MM.1S (cell line): Measurements from ENCODE around the gene GSN.

Source experiments
- DNase-seq: peaks from one replicate; pipeline ENCODE4 v3.0.0-alpha.2; 2015
- H2AFZ ChIP-seq: fragments of 300-600 bp; sonication (generic); 2 replicates; pipeline ENCODE4 v1.6.0; 2016; ENCODE audit warnings: antibody characterized with exemption, low read length
- H3F3A ChIP-seq: fragments of 300-600 bp; sonication (generic); 2 replicates; pipeline ENCODE4 v1.6.1; 2016; ENCODE audit warnings: mild to moderate bottlenecking, antibody characterized with exemption, low read length, moderate library complexity, mixed read lengths; ENCODE audit not compliant: insufficient read depth
- H3K27ac ChIP-seq: fragments of 300-600 bp; sonication (generic); 2 replicates; pipeline ENCODE4 v1.5.1; 2016; ENCODE audit warnings: mild to moderate bottlenecking, low read length
- H3K27me3 ChIP-seq: fragments of 300-600 bp; sonication (generic); replicated peaks from 2 replicates; pipeline ENCODE4 v1.6.0; 2016; ENCODE audit warnings: low read length; ENCODE audit not compliant: insufficient read depth
- H3K36me3 ChIP-seq: fragments of 300-600 bp; sonication (generic); replicated peaks from 2 replicates; pipeline ENCODE4 v1.6.1; 2016; ENCODE audit warnings: mild to moderate bottlenecking, low read length, mixed read lengths; ENCODE audit not compliant: insufficient read depth
- H3K4me1 ChIP-seq: fragments of 300-600 bp; sonication (generic); 2 replicates; pipeline ENCODE4 v1.6.1; 2016; ENCODE audit warnings: low read length, mixed read lengths
- H3K4me2 ChIP-seq: fragments of 300-600 bp; sonication (generic); 2 replicates; pipeline ENCODE4 v1.6.0; 2016; ENCODE audit warnings: low read depth, low read length
- H3K4me3 ChIP-seq: fragments of 300-600 bp; sonication (generic); 2 replicates; pipeline ENCODE4 v1.5.1; 2016; ENCODE audit warnings: low read length, mixed read lengths
- H3K79me2 ChIP-seq: fragments of 300-600 bp; sonication (generic); 2 replicates; pipeline ENCODE4 v1.6.1; 2016; ENCODE audit warnings: mixed run types, low read length, mixed read lengths
- H3K9ac ChIP-seq: fragments of 300-600 bp; sonication (generic); 2 replicates; pipeline ENCODE4 v1.6.1; 2016; ENCODE audit warnings: low read length, mixed read lengths
- H3K9me2 ChIP-seq: fragments of 300-600 bp; sonication (generic); replicated peaks from 2 replicates; pipeline ENCODE4 v1.6.1; 2016; ENCODE audit warnings: mild to moderate bottlenecking, low read length, mixed read lengths; ENCODE audit not compliant: insufficient read depth
- H3K9me3 ChIP-seq: fragments of 300-600 bp; sonication (generic); replicated peaks from 2 replicates; pipeline ENCODE4 v1.6.1; 2016; ENCODE audit warnings: mild to moderate bottlenecking, low read length, mixed read lengths; ENCODE audit not compliant: insufficient read depth
- H4K20me1 ChIP-seq: fragments of 300-600 bp; sonication (generic); 2 replicates; pipeline ENCODE4 v1.6.1; 2016; ENCODE audit warnings: mild to moderate bottlenecking, low read length, moderate library complexity, mixed read lengths; ENCODE audit not compliant: insufficient read depth
- CTCF ChIP-seq: fragments of 300-600 bp; sonication (generic); IDR thresholded peaks from 2 replicates; pipeline ENCODE4 v1.5.1; 2016; ENCODE audit warnings: antibody characterized with exemption, low read length, mixed read lengths
- EZH2 ChIP-seq: fragments of 300-600 bp; sonication (generic); optimal IDR thresholded peaks from 2 replicates; pipeline ENCODE3; 2017; ENCODE audit warnings: low read depth, mild to moderate bottlenecking, antibody characterized with exemption, low read length, mixed read lengths
- EZH2phosphoT487 ChIP-seq: fragments of 300-600 bp; sonication (generic); IDR thresholded peaks from 2 replicates; pipeline ENCODE4 v1.6.1; 2018; ENCODE audit warnings: antibody characterized with exemption, low read length

The GSN gene

GRCh38 chr9:121313458-121314152, 45.6 kb downstream of the GSN start:
- no peaks in the 10 kb centered on the region for H3K9me2 ChIP-seq
- TF ChIP-seq EZH2 (no peak), CTCF (no peak), EZH2phosphoT487 (no peak)
- H3K4me1 ChIP-seq, result no peaks in the 10 kb centered on the region
- H3K9me3 ChIP-seq, result no peaks in the 10 kb centered on the region
- no peak overlapping the region for H2AFZ ChIP-seq
- DNase-seq, result no peak
- H3K9ac ChIP-seq, result no peak overlapping the region
- H3K4me3 ChIP-seq, result no peak overlapping the region
- H3K27ac ChIP-seq, result no peak overlapping the region
- H3K4me2 ChIP-seq, result no peak overlapping the region
- H3K79me2 ChIP-seq, result no peaks in the 10 kb centered on the region
- no peaks in the 10 kb centered on the region for H4K20me1 ChIP-seq
- no peaks in the 10 kb centered on the region for H3K36me3 ChIP-seq
- H3K27me3 ChIP-seq, result no peaks in the 10 kb centered on the region
- no peaks in the 10 kb centered on the region for H3F3A ChIP-seq

GRCh38 chr9:121316378-121316777, 48.4 kb downstream of the GSN start:
- no peaks in the 10 kb centered on the region for H3K4me1 ChIP-seq
- DNase-seq, result no peak
- no peaks in the 10 kb centered on the region for H3K36me3 ChIP-seq
- no peak for TF ChIP-seq EZH2
- no peak for TF ChIP-seq EZH2phosphoT487
- TF ChIP-seq CTCF, result no peak
- H3K27ac ChIP-seq, result no peak overlapping the region
- no peaks in the 10 kb centered on the region for H3K9me2 ChIP-seq
- no peaks in the 10 kb centered on the region for H3K27me3 ChIP-seq
- H3K9me3 ChIP-seq, result no peaks in the 10 kb centered on the region
- no peaks in the 10 kb centered on the region for H3F3A ChIP-seq
- no peaks in the 10 kb centered on the region for H3K79me2 ChIP-seq
- H2AFZ ChIP-seq, result no peak overlapping the region
- H4K20me1 ChIP-seq, result no peaks in the 10 kb centered on the region
- no peak overlapping the region for H3K9ac ChIP-seq
- no peak overlapping the region for H3K4me2 ChIP-seq
- H3K4me3 ChIP-seq, result no peak overlapping the region

GRCh38 chr9:121316852-121317373, 49.0 kb downstream of the GSN start:
- no peaks in the 10 kb centered on the region for H3K79me2 ChIP-seq
- H3K9me2 ChIP-seq, result no peaks in the 10 kb centered on the region
- no peaks in the 10 kb centered on the region for H3K4me1 ChIP-seq
- H3K4me3 ChIP-seq, result no peak overlapping the region
- no peaks in the 10 kb centered on the region for H3F3A ChIP-seq
- no peaks in the 10 kb centered on the region for H3K9me3 ChIP-seq
- no peak for DNase-seq
- no peak overlapping the region for H2AFZ ChIP-seq
- no peaks in the 10 kb centered on the region for H3K36me3 ChIP-seq
- TF ChIP-seq EZH2phosphoT487, result no peak
- TF ChIP-seq EZH2, result no peak
- no peak for TF ChIP-seq CTCF
- H4K20me1 ChIP-seq, result no peaks in the 10 kb centered on the region
- no peaks in the 10 kb centered on the region for H3K27me3 ChIP-seq
- H3K9ac ChIP-seq, result no peak overlapping the region
- no peak overlapping the region for H3K4me2 ChIP-seq
- no peak overlapping the region for H3K27ac ChIP-seq
